HG02943 (cell line): Measurements from ENCODE around the gene FAM149A.

Experiments
- ATAC-seq: cut with Tn5 transposase; IDR thresholded peaks from one replicate; pipeline ENCODE4 v1.9.1; 2021; ENCODE audit warnings: mild to moderate bottlenecking, low read depth, moderate library complexity; ENCODE audit not compliant: unreplicated experiment

FAM149A gene

GRCh38 chr4:186200516-186200915 is 96.0 kb downstream of the FAM149A start:
- no peak for ATAC-seq

DNA sequence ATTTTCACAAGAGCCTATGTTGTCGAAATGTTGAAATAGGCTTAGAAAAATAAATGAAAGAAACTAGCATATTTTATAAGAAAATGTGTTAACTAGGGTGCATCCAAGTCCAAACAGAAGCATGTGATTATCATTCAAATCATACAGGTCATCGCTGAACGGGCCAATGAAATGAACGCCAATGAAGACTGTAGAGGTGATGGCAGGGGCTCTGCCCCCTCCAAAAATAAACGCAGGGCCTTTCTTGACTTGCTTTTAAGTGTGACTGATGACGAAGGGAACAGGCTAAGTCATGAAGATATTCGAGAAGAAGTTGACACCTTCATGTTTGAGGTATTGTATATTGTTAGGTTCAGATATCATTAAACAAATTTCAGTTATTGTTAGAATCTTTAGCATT is 96.5 kb downstream of the FAM149A start:
- no peak for ATAC-seq

DNA sequence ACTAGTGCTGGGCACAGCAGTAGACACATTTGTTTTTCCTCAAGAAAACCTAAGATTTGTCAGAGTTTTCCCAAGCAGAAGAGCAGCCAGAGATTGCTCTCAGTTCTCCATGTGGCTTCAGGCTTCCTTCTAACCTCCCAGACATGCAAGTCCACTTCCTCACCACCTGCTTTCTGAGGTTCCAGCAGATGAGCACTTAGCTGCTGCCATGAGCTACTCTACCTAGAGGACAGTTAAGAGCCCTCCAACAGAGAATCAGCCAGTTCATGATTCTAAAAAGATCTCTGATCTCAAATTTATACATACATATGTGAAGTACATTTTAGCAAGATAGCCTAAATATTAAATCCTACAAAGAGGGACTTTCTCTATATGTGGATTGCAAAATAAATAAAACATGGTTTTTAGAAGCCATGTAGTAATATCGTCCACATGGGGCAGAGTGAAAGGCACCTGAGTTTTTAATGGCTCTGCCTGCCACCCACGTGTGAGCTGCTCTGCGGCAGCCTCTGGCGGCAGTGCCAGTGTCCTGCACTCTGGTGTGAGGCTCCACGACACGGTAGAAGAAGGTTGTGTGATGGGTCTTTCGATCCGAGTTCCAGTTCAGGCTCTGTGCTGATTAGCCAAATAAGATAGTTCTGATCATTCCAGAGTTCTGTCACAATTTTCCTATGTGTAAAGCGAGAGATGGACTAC is 97.2 kb downstream of the FAM149A start:
- ATAC-seq: peak; percentile 54

GRCh38 chr4:186202490-186203140 is 98.1 kb downstream of the FAM149A start:
- no peak for ATAC-seq

GRCh38 chr4:186203406-186203805 is 98.9 kb downstream of the FAM149A start:
- no peak for ATAC-seq

DNA sequence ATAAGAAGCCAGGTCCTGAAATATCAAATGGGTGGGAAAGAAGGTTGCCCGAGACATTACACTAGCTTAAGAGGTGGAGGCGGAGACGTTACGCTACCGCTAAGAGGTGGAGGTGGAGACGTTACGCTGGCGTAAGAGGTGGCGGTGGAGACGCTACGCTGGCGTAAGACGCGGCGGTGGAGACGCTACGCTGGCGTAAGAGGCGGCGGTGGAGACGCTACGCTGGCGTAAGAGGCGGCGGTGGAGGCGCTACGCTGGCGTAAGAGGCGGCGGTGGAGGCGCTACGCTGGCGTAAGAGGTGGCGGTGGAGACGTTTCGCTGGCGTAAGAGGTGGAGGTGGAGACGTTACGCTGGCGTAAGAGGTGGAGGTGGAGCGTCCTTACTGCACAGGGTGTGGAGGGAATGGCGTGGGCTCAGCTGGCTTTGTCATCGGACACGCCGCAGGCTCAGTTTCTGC is 99.6 kb downstream of the FAM149A start:
- peak; percentile 69 for ATAC-seq

- ATAC-seq: no peak
Measured at GRCh38 chr4:186204686-186205085, 100.2 kb downstream of the FAM149A start.

- ATAC-seq: no peak
Measured at GRCh38 chr4:186205156-186205555, 100.7 kb downstream of the FAM149A start.

DNA sequence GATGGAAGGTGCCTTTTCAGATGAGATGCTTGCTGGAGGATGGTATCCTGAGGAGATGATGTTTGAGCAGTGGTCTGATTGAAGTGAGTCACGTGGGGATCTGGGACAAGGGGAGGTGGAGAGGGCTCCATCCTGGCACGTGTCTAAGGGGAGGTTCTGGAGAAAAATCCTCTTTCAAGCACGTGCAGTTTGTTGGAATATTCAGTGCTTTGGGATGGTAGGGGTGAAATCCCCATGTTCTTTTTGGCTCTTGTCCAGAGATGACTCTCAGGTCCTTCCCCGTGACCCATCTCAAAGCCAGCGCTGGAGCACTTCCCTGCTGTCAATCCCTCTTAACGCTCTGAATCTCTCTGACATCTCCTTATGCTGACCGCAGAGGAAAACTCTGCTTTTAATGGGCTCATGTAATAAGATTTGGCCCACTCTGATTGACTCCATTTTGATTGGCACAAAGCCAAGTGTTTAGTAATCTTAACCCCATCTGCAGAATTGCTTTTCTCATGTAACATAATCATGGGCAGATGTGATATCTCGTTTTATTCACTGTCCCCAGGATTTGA is 112.0 kb downstream of the FAM149A start:
- ATAC-seq: no peak

DNA sequence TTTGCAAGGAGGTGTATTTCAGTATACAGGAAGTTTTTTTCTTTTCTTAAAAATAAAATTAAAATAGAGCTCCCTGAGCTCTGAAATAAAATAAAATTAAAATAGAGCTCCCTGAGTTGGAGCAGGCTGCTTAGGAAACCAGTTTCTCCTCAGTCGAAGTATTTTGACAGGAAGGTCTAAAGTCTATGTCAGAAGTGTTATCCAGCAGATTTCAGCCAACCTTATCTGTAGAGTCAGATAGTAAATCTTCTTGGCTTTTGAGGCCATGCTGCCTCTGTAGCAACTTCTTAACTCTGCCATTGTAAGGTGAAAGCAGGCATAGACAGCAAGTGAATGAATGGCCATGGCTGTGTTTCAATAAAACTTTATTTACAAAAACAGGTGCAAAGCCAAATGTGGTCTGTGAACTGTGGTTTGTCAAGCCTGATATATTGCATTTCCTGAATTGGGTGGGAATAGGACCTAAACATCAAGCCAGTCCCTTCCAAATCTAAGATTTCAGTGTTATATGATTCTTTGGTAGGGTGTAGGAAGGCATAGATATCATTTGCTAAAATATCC is 113.3 kb downstream of the FAM149A start:
- no peak for ATAC-seq

- ATAC-seq: no peak
Measured at GRCh38 chr4:186221624-186222023, 117.1 kb downstream of the FAM149A start.
